G401 (cell line): ENCODE measurements around the gene SMURF2. TPM values are rescaled to one million over a fixed set of nuclear protein-coding genes. Genes with fewer than 3 reads are reported as not detected.
"Not testable (repeated sequence)": the region's sequence is repeated elsewhere in the genome, so short reads cannot be mapped to it uniquely, and the experiment has no call there.

Experiments used
- DNase-seq: peaks from one replicate; pipeline ENCODE4 v3.0.0-alpha.2; 2015; ENCODE audit warnings: low spot score
- in situ Hi-C: cut with HindIII; loops from 2 replicates; pipeline ENCODE4 v1.10.0; 2016; ENCODE audit warnings: low sequenced_read_pairs, mixed read lengths
- total RNA-seq: library from RNA; depleted of rRNA; stranded (reverse); fragments of >200 nt; shearing (Covaris generic); gene quantifications from 2 replicates; pipeline ENCODE4 v1.2.3, GENCODE V29; 2014

SMURF2 gene
- total RNA-seq, 1 experiment from 2014 or later = 44.1 TPM

DNA sequence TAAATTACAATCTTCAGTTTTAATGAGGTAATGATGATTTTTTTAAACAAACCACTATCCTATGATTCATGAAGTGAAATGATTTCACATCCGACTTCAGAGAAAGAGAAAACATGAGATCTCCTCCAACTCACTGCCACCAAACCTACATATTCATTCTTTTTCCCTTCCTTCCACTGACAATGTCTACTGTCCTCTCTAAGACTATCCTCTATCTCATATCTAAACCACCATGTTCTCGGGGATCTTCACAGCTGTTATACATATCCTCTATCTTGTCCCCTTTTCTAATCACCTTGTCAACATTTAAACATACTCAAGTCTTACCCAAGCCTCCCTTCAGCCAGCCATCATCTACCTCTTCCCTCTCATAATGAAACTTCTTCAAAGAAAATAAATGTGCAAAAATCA is 53.5 kb downstream of the SMURF2 start:
- in situ Hi-C loops = no loop called here
- DNase-seq = no peak

DNA sequence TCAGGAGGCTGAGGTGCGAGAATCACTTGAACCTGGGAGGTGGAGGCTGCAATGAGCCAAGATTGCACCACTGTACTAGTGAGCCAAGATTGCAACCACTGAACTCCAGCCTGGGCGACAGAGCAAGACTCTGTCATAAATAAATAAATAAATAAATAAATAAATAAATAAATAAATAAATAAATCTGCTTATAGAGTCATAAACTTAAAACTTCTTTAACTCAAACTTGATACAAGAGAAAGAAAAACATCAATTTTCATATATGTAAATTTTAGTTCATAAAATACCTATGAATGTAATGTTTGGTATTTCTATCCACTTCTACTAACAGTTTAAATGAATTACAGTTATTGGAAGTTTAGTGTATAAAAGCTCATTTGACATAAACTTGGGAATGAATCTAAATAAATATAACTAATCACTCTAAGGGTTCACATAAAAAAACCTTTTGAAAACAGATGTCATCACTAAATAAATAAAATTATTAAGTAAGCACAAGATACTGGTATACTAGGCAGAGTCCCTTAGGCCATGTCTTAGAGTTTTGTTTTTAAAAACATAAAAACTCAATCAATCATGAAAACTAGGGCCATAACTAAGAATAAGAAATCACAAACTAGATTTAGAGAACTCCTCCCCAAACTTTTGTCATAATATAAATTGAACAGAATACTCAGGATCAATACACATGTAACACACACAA is 54.1 kb downstream of the SMURF2 start:
- in situ Hi-C loops = no loop called here
- no peak for DNase-seq

DNA sequence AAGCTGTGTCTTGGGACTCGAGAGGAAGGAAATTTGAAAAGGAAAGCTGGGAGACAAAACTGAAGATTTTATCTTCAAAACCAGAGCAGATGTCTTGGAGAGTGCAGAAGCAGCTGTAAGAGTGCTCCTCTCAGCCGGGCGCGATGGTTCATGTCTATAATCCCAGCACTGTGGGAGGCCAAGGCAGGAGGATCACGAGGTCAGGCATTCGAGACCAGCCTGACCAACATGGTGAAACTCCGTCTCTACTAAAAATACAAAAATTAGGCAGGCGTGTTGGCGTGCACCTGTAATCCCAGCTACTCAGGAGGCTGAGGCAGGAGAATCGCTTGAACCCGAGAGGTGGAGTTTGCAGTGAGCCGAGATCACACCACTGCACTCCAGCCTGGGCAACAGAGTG is 57.6 kb downstream of the SMURF2 start:
- in situ Hi-C loops, DNase-seq: not testable (repeated sequence)

DNA sequence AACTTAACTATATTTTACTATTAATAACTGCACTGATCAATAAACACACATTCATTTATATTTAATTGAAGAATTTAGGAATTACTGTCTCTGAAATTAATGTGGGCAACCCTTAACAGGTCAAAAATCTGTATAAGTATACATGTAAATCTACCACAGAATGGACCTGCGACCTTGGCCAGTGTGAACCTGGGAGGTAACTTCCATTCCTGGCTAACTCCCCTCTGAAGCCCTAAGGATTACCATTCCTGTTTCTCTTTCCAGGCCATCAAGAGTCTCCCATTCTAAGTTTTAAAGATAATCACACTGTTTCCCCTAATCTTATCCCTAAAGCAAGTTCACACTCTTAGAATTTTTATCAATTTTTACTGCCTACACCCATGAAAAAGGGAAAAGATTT is 58.1 kb downstream of the SMURF2 start:
- in situ Hi-C loops = no loop called here
- no peak for DNase-seq

DNA sequence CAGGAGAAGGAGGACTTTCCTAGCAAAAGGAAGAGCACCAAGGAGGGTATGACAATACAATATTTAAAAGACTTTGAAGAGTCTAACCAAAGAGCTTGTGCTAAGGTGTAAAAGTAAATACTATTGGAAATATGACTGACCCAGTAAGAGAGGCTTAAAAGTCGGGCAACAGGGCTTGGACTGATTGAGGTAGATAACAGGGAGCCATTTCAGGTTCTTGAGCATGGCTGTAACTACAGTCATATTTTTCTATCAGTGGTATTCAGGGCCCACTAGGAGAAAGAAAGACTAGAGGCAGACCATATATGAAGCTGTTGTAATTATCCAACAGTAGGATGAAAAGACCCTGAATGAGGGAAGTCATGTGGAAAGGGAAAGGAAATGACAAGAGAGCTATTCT is 62.3 kb downstream of the SMURF2 start:
- no peak for DNase-seq
- in situ Hi-C loops = no loop called here

DNA sequence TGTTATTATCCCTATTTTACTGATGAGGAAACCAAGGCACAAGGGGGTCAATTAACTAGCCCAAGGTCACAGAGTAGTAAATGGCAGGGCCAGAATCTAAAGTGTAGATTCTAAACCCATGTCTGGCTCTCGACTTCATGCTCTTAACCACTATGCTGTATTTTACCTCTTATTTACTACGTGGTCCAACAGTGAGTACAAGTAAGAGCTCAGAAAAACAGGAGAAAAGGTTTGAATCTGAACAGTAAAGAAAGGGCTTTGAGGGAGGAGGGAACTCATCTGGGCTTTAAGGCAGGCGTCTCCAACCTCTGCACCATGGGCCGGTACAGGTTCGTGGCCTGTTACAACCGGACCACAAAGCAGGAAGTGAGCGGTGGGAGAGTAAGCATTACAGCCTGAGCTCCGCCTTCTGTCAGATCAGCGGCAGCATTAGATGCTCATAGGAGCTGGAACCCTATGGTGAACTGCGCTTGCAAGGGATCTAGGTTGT is 62.9 kb downstream of the SMURF2 start:
- in situ Hi-C loops = no loop called here
- DNase-seq = no peak

DNA sequence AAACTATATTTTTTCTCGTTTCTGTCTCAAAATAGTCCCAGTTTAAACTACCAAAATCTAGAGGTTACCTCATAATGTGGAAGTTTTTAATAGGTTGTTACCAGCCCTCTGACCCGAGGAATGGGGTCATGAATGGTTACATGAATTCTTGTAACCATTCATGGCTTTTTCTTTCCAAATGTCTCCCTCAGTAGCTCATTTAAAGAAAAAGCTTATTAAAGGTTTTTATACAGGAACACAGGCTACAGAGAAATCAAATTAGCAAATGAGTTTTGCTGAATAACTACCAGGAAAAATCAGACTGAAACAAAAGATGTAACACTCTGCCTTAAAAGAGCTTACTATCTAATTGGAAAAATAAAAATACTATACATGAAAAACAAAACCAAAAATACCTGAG is 63.4 kb downstream of the SMURF2 start:
- no peak for DNase-seq
- in situ Hi-C loops = no loop called here

DNA sequence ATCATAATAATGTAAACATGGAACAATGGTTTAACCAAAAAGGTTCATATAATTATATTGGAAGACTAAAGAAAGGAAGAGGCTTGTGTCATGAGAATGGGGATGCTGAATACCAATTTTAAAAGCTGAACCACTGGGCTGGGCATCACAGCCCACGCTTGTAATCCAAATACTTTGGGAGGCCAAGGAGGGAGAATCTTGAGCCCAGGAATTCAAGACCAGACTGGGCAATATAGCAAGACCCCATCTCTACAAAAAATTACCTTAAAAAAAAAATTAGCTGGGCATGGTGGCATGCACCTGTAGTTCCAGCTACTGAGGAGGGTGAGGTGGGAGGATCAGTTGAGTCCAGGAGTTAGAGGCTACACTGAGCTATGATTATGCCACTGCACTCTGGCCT is 65.1 kb downstream of the SMURF2 start:
- in situ Hi-C loops = no loop called here
- DNase-seq = no peak

DNA sequence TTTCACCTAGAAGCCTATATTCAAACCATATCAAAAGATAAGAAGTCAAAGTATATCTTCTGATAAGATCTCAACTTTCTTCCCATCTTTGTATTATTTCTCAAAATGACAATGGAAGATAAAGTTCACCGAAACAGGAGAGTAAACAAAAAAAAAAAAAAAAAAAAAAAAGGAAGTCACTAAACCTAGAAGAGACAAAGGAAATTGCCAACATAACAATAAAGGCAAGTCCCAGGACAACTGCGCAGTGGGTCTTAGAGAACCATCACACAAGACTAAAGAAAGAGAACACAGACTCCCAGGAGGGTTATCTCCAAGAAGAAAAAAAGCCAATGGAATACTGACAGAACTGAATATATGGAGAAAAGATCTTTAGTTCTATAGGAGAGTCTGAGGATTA is 65.7 kb downstream of the SMURF2 start:
- DNase-seq = no peak
- in situ Hi-C loops = no loop called here

DNA sequence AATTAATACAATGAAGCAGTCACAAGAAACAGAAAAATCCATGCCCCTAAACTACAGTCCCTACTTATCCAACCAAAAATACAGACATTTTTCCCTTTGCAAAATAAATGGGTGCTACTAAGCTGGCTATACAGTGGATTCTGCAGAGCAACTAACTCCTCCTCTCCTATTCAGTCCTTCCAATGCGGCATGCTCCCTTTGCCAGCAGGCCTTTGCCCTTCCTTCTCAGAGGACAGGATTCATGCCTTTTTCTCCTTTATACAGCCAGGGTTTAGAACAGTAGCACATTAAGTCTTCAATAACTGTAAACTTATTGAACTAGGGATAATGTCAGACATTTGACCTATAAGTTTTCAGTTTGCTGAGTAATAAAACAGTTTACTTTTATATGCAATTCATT is 70.2 kb downstream of the SMURF2 start:
- no peak for DNase-seq
- in situ Hi-C loops = no loop called here

DNA sequence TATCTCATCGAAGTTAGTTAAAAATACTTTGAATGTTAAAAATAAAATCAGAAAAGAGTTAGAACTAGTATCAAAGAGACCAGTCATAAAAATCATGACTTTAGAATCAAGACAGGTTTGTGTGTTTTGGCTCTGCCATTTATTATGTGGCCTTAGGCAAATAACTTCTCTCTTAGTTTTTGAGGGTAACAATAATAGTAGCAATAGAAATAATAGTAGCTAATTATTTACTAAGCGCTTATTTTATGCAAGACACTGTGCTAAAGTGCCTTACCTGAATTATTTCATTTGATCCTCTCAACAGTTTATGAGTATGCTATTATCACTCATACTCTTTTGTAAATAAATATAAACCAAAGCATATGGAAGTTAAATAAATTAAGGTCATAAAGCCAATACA is 77.0 kb downstream of the SMURF2 start:
- DNase-seq = no peak
- in situ Hi-C loops = no loop called here

DNA sequence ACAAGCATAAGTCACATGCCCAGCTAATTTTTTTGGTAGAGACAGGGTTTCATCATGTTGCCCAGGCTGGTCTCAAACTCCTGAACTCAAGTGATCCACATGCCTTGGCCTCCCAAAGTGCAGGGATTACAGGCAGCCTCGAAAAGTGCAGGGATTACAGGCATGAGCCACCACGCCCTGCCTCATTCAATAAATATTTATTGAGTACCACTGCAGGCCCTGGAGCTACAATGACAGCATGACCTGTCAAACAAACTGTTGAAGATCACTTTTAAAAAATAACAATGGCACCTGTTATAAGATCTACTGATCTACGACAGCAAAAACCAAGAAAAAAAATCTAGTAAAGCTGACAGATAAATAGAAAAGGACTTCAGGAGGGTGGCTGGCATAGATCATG is 79.1 kb downstream of the SMURF2 start:
- DNase-seq = no peak
- in situ Hi-C loops = no loop called here

DNA sequence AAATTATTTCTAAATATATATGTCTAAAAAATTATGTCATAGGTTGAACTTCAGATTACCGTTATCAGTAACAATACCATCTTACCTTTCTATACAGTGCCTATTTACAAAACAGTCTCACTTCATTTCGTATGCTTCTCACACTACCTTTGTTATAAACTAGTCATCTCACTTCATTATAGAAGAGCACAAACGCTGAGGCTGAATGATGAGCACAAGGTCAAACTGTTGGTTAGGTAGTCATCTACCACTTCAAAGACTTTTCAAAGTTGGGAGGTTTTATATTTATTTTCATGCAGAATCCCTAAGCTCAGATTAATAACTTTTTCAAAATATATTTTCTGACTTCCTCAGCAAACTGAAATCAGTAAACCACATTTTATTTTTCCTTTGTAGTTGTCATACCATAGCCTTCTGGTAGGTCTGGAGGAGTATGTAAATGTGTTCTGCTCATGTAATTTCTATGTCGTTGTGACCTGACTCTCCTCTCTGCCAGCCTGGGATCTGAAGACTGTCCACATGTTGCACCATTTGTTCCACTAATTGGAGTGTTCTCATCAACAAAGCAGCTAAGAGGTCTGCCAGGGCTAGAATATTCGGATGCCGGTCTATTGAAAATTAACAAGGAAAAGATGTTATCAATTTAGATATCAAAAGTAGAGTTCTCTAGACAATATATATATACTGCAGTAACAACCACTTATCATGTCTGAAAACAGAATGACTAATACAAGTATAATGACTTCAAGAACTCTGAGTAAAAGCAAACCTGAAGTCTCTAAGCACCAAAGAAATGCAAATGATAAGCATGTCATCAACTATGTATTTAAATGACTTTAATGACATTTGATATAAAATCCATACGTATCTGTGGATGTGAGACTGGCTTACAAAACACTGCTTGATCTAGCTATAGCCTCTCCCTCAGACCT is 81.5 kb downstream of the SMURF2 start:
- peak; percentile 50 for DNase-seq
- in situ Hi-C loops = no loop called here

DNA sequence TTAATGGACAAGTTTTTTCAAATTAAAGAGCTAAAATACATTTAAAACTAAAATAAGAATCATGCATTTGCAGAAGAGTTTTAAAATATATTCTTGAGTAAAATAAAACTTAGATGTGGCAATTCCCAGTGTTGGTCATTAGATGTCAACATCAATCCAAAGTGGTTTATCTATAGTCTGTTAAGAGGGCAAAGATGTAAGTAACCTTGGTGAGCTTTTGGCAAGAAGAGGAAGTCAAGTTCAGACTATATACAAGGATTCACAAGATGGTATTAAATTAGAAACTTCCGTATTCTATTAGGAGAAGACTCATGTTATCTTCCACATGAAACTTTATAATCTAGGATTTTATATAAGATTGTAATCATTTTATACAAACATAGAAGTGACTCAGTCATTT is 82.2 kb downstream of the SMURF2 start:
- in situ Hi-C loops = no loop called here
- no peak for DNase-seq

DNA sequence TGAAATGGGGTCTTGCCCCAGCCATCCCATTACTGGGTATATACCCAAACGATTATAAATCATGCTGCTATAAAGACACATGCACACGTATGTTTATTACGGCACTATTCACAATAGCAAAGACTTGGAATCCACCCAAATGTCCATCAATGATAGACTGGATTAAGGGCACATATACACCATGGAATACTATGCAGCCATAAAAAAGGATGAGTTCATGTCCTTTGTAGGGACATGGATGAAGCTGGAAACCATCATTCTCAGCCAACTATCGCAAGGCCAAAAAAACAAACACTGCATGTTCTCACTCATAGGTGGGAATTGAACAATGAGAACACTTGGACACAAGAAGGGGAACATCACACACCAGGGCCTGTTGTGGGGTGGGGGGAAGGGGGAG is 85.1 kb downstream of the SMURF2 start:
- DNase-seq, in situ Hi-C loops: not testable (repeated sequence)

DNA sequence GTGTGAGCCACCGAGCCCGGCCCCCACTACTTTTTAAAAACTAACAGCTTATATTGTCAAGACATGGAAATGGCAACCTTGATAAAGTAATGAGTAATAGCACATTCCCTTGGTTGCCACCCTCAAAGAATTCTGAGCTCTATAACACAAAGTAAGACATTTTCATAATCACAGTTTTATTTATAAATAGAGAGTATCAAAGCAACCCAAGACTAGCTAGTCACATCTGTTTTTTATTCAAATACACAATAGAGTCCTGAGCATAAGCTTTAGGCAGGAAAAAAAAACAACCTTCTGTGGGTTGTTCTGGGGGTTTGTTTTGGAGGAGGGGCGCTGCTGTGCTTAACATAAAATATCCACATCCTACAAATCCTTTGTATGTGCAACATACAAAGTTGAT is 86.7 kb downstream of the SMURF2 start:
- no peak for DNase-seq
- in situ Hi-C loops = no loop called here

DNA sequence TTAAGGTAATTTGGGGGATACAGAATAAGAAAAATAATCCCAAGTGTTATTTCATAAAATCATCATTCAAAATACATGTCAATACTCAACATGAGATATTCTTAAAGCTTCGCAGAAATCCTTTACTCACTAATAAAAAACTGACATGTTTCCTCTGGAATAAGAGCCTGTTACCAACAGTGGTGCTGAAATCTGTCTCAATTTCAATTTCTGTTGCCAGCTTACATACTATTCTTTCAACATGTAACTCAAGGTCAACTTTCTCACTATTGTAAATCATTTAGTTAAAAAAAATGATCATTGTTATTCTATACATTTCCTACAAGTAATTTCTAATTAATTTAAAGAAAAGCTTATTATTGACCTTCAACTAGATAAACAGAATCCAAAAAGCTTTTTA is 87.5 kb downstream of the SMURF2 start:
- in situ Hi-C loops = no loop called here
- DNase-seq = no peak

DNA sequence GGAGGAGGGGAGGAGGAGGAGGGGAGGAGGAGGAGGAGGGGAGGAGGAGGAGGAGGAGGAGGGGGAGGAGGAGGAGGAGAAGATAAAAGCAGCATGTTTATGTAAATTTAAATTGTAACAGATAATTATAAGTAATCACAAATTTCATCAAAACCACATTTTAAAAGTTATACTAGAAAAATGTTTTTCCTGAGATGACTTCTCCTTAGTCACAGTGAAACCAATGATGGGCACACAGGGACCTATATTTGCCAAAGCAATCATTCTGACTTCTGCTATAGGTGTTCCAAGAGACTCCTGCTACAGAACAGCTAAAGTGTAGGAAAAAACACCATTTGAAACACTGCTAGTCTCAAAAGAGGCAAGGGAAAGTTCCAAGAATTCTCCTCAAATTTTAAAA is 88.9 kb downstream of the SMURF2 start:
- no peak for DNase-seq
- in situ Hi-C loops = no loop called here

DNA sequence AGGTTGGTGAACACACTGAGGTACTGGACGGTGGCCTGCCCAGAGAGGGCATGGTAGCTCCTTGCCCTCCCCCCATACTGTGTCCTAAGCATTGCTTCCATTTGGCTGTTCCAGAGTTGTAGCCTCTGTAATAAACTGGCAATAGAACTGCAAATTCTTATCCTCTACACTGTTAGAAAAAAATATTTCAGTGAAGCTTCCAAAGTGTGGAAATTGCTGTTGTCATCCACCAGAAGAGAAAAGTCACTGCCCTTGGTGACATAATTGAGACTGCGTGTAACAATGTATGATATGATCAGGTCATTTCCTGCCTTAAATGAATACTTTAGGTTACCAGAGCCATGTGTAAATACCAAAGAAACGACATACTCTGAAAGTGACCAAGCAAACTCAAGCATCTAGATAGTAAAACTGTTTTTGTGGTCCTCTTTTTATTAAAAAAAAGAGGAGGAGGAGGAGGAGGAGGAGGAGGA is 89.4 kb downstream of the SMURF2 start:
- in situ Hi-C loops = no loop called here
- DNase-seq = no peak

DNA sequence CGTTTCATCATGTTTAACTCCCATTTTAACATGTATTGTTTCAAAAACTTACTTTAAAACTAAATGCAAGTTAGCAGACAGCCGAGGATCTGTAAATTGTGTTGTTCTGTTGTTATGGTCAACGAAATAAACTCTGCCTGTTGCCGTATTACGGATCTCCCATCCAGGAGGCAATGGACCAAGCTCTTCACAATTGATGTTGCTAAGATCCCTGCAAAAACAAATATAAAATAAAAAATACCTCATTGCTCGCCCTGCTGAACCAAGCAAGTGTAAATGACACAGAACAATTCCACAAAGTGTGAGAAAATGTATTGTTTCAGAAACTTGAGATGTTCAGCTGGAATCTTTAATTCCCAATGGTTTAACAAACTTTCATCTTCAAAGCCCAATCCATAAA is 90.4 kb downstream of the SMURF2 start:
- in situ Hi-C loops = no loop called here
- DNase-seq = no peak
